Stimulated activated CD4-positive, alpha-beta T cell treated with anti-CD3 and anti-CD28 coated beads, TNF-alpha, amount 100 ng/mL, for 48 hours (primary cell): Measurements from ENCODE around the gene SENP7.
"Not testable (repeated sequence)": the region's sequence is repeated elsewhere in the genome, so short reads cannot be mapped to it uniquely, and the experiment has no call there.

ENCODE experiments used
- DNase-seq, 3 donors: peaks; one replicate each; pipeline ENCODE4 v3.0.0-alpha.2; 2020; ENCODE audit warnings: low read depth in 3 of 3

Gene SENP7

GRCh38 chr3:101512646-101513418, at the start of gene SENP7:
Gene SENP7 (minus strand): TSS chr3:101513212. CDS start chr3:101513130, 82 bp downstream.
- DNase-seq = peak; percentile 44 to 70 (median 57)

GRCh38 chr3:101561630-101562328, 48.8 kb upstream of the SENP7 start, which contains the start of gene TRMT10C:
Gene TRMT10C (plus strand): TSS chr3:101561868. CDS start chr3:101564782, 2,914 bp downstream.
- peak; percentile 82 to 91 (median 84) for DNase-seq

GRCh38 chr3:101556064-101556463, 43.1 kb upstream of the SENP7 start:
- DNase-seq = no peak

GRCh38 chr3:101553381-101553780, 40.4 kb upstream of the SENP7 start:
- not testable (repeated sequence) for DNase-seq

- DNase-seq = not testable (repeated sequence)
Observed at GRCh38 chr3:101551359-101552081, 38.5 kb upstream of the SENP7 start.

GRCh38 chr3:101549473-101549872, 36.5 kb upstream of the SENP7 start:
- no peak for DNase-seq

GRCh38 chr3:101548527-101549105, 35.6 kb upstream of the SENP7 start:
- no peak for DNase-seq

GRCh38 chr3:101544161-101544850, 31.3 kb upstream of the SENP7 start:
- no peak for DNase-seq

- DNase-seq = no peak
Observed at GRCh38 chr3:101542957-101543356, 29.9 kb upstream of the SENP7 start.

GRCh38 chr3:101536955-101537354, 23.9 kb upstream of the SENP7 start:
- not testable (repeated sequence) for DNase-seq

GRCh38 chr3:101536266-101536665, 23.3 kb upstream of the SENP7 start:
- DNase-seq = no peak

GRCh38 chr3:101535221-101535620, 22.2 kb upstream of the SENP7 start:
- DNase-seq = no peak

GRCh38 chr3:101533603-101533968, 20.6 kb upstream of the SENP7 start:
- no peak for DNase-seq

GRCh38 chr3:101532783-101533602, 20.0 kb upstream of the SENP7 start:
- DNase-seq = no peak

- DNase-seq = no peak
Observed at GRCh38 chr3:101531473-101532086, 18.6 kb upstream of the SENP7 start.

GRCh38 chr3:101530686-101531047, 17.7 kb upstream of the SENP7 start:
- no peak for DNase-seq

GRCh38 chr3:101529816-101530685, 17.0 kb upstream of the SENP7 start:
- DNase-seq = no peak

GRCh38 chr3:101527906-101528305, 14.9 kb upstream of the SENP7 start:
- DNase-seq = no peak

- DNase-seq = no peak
Observed at GRCh38 chr3:101527441-101527840, 14.4 kb upstream of the SENP7 start.
